Measurements from ENCODE around the gene KRT74. TPM values are rescaled to one million over a fixed set of nuclear protein-coding genes. Genes with fewer than 3 reads are reported as not detected.

KRT74 gene
- total and polyA plus RNA-seq, 9 donors, result 0.09 TPM; not detected in 8

DNA sequence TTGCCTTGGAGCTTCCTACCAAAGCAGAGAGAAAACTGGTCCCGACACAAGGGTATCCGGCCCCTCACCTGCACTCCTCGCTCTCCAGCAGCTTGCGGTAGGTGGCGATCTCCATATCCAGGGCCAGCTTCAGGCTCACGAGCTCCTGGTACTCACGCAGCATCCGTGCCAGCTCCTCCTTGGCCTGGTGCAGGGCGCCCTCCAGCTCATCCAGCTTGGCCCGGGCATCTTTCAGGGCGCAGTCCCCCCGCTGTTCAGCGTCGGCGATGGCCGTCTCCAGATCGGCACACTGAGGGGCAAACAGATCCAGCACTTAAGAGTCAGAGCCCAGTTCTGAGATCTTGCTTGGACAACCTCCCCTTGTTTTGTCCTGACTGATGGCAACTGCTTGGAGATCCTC lies 13.9 kb upstream of the KRT74 start:
- no peak for DNase-seq
- 75% methylated on average over 17 of the region's 17 CpGs for WGBS (ENCODE audit: insufficient coverage)
- Histone ChIP-seq H3K27me3 (ENCODE audit: control insufficient read depth, insufficient read depth, low read length) (peaks cover 10% of the 10 kb centered on the region), H3K27ac (ENCODE audit: low read length) (no peak overlapping the region), H3K9me3 (replicated peaks; ENCODE audit: control insufficient read depth, low read depth, low read length) (no peaks in the 10 kb centered on the region), H3K36me3 (ENCODE audit: control insufficient read depth, insufficient read depth, low read length) (no peaks in the 10 kb centered on the region), H3K4me3 (ENCODE audit: low read length) (no peak overlapping the region), H3K4me1 (ENCODE audit: control insufficient read depth, insufficient read depth, low read length) (peaks cover 10% of the 10 kb centered on the region)

DNA sequence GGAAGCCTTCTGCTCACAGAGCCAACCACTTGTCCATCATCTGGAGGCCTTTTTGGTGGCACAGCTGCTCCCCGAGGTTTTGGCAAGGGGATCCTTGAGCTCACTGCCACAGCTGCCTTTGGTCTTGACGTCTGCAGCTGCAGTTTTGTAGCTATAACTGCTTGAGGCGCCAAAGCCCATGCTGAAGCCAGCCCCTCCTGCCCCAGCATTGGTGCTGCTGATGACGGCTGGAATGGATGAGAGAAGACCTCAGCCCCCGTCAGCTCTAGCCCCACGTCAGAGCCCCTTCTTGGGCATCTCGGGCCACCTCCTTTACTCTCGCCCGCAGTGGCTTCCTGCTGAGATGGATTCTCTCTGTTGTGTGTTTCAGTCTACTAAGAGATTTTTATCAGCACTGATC lies 12.3 kb upstream of the KRT74 start:
- DNase-seq, result peak; percentile 72
- H3K4me3 ChIP-seq (ENCODE audit: low read length), result no peak overlapping the region
- peaks cover 10% of the 10 kb centered on the region for H3K4me1 ChIP-seq (ENCODE audit: control insufficient read depth, insufficient read depth, low read length)
- no peak overlapping the region for H3K27ac ChIP-seq (ENCODE audit: low read length)
- no peaks in the 10 kb centered on the region for H3K9me3 ChIP-seq (replicated peaks; ENCODE audit: control insufficient read depth, low read depth, low read length)
- no peaks in the 10 kb centered on the region for H3K36me3 ChIP-seq (ENCODE audit: control insufficient read depth, insufficient read depth, low read length)
- WGBS (ENCODE audit: insufficient coverage), result 23% methylated on average over 2 of the region's 9 CpGs
- H3K27me3 ChIP-seq (ENCODE audit: control insufficient read depth, insufficient read depth, low read length), result peaks cover 9% of the 10 kb centered on the region

DNA sequence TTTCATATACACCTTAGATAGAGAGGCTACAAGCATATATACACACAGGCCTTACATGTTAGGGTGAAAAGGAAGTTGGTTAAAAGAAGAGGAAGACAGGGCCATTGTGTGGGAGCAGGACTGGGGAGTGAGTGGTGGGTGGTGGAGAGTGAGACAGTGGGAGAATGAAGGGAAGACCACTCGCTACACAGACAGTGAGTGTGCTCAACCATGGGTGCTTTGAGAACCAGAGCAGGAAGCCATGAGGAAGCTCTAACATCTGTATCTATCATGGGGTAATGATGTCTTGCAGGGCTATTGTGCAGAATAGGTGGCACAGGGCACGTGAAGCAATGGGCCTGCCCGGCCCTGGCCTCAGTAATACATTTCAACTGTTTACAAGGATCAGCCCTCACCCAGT lies 11.4 kb upstream of the KRT74 start:
- no peak overlapping the region for H3K27ac ChIP-seq (ENCODE audit: low read length)
- H3K36me3 ChIP-seq (ENCODE audit: control insufficient read depth, insufficient read depth, low read length), result no peaks in the 10 kb centered on the region
- H3K9me3 ChIP-seq (replicated peaks; ENCODE audit: control insufficient read depth, low read depth, low read length), result no peaks in the 10 kb centered on the region
- peaks cover 10% of the 10 kb centered on the region for H3K4me1 ChIP-seq (ENCODE audit: control insufficient read depth, insufficient read depth, low read length)
- H3K4me3 ChIP-seq (ENCODE audit: low read length), result no peak overlapping the region
- peaks cover 9% of the 10 kb centered on the region for H3K27me3 ChIP-seq (ENCODE audit: control insufficient read depth, insufficient read depth, low read length)
- WGBS (ENCODE audit: insufficient coverage), result 67% methylated on average over 1 of the region's 3 CpGs
- DNase-seq, result no peak

DNA sequence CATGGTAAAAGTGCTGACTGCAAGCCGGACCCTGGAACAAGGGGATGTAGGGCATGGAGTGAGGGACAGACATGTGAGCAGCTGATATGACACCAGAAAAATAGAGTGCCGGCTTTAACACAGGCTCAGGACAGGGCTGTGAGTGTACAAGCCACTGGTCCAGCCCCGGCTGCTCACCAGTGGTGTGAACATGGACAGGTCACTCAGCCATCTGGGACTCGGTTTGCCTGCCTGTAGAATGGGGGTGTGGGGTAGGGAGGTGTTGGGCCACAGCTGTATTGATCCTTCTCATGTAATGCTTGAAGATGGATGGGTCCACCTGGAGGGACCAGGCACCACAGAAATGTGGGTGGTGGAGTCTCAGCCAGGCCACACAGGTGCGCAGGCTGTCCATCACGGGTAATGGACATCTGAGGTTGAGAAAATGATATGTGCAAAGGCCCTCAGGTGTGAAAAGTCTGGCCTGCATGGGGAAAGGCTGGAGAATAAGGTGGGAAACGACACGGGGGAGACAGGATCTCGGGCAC lies 10.6 kb upstream of the KRT74 start:
- no peak overlapping the region for H3K27ac ChIP-seq (ENCODE audit: low read length)
- WGBS (ENCODE audit: insufficient coverage), result 83% methylated on average over 9 of the region's 9 CpGs
- peaks cover 10% of the 10 kb centered on the region for H3K4me1 ChIP-seq (ENCODE audit: control insufficient read depth, insufficient read depth, low read length)
- H3K27me3 ChIP-seq (ENCODE audit: control insufficient read depth, insufficient read depth, low read length), result peaks cover 12% of the 10 kb centered on the region
- no peaks in the 10 kb centered on the region for H3K36me3 ChIP-seq (ENCODE audit: control insufficient read depth, insufficient read depth, low read length)
- no peaks in the 10 kb centered on the region for H3K9me3 ChIP-seq (replicated peaks; ENCODE audit: control insufficient read depth, low read depth, low read length)
- no peak overlapping the region for H3K4me3 ChIP-seq (ENCODE audit: low read length)
- DNase-seq, result no peak

DNA sequence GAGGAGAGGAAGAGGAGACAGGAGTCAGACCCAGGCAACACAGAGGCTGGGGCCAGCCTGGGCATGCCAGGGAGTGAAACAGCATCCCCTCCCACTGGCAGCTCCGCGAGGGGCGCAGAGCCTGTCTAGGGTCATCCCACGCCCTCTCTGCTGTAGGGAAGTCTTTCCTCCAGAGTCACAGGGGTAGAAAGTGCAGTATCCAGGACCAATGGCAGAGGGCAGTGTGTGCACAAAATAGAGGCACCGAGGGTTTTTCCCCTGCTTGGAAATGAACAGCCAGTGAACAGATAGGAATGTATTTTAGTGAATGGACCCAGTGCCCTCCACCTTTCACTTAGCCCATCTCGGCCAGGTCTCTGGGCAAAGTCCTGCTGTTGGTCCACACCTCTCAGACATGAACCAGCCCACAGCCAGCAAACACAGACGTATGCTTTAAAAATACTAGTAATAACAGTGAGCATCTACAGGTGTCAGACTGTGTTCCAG lies 9.4 kb upstream of the KRT74 start:
- H3K4me1 ChIP-seq (ENCODE audit: control insufficient read depth, insufficient read depth, low read length), result peaks cover 10% of the 10 kb centered on the region
- H3K27ac ChIP-seq (ENCODE audit: low read length), result no peak overlapping the region
- H3K4me3 ChIP-seq (ENCODE audit: low read length), result no peak overlapping the region
- no peaks in the 10 kb centered on the region for H3K36me3 ChIP-seq (ENCODE audit: control insufficient read depth, insufficient read depth, low read length)
- no peaks in the 10 kb centered on the region for H3K9me3 ChIP-seq (replicated peaks; ENCODE audit: control insufficient read depth, low read depth, low read length)
- peak; percentile 57 for DNase-seq
- 0% methylated on average over 4 of the region's 7 CpGs for WGBS (ENCODE audit: insufficient coverage)
- peaks cover 12% of the 10 kb centered on the region for H3K27me3 ChIP-seq (ENCODE audit: control insufficient read depth, insufficient read depth, low read length)

DNA sequence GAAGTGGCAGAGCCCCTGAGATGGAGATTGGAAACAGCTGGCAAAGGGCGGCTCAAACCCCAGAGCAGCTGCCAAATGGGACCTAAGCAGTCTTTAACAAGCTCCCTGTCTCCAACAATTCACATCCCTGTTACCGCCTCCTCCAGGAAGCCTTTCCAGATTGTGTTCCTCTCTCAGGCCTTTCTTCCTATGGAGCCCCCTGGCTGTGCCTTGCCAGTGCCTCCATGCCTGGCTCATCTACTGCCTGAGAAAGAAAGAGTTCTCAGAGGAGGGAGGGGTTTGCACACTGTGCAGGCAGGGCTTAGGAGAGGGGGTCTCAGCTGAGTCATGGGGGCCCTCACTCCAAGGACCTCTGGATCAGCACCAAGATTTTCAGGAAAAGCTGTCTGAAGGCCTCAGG lies 8.8 kb upstream of the KRT74 start:
- Histone ChIP-seq H3K27ac (ENCODE audit: low read length) (no peak overlapping the region), H3K4me1 (ENCODE audit: control insufficient read depth, insufficient read depth, low read length) (peaks cover 10% of the 10 kb centered on the region), H3K9me3 (replicated peaks; ENCODE audit: control insufficient read depth, low read depth, low read length) (no peaks in the 10 kb centered on the region), H3K4me3 (ENCODE audit: low read length) (no peak overlapping the region), H3K27me3 (ENCODE audit: control insufficient read depth, insufficient read depth, low read length) (peaks cover 8% of the 10 kb centered on the region), H3K36me3 (ENCODE audit: control insufficient read depth, insufficient read depth, low read length) (no peaks in the 10 kb centered on the region)
- 100% methylated on average over 1 of the region's 2 CpGs for WGBS (ENCODE audit: insufficient coverage)
- DNase-seq, result no peak

DNA sequence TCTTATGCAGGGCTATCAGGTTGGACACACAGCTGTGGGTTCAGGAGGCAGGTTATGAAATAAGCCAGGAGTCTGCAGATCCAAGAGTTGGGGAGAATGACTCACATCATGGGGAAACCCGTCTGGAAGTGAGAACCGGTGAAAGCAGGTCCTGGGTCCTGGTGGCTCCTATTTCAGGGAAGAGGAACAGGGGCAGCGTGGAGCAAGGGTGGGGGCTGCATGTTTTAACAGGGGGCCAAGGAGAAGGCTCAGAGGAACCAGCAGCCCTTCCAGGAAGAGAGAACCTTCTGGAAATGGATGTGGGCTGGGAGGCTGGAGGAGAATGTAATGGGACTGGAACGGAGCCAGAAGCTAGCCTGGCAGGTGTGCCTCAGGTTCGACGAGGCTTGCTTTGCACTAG lies 7.8 kb upstream of the KRT74 start:
- Histone ChIP-seq H3K36me3 (ENCODE audit: control insufficient read depth, insufficient read depth, low read length) (no peaks in the 10 kb centered on the region), H3K4me3 (ENCODE audit: low read length) (no peak overlapping the region), H3K4me1 (ENCODE audit: control insufficient read depth, insufficient read depth, low read length) (peaks cover 10% of the 10 kb centered on the region), H3K9me3 (replicated peaks; ENCODE audit: control insufficient read depth, low read depth, low read length) (no peaks in the 10 kb centered on the region), H3K27ac (ENCODE audit: low read length) (no peak overlapping the region), H3K27me3 (ENCODE audit: control insufficient read depth, insufficient read depth, low read length) (peaks cover 5% of the 10 kb centered on the region)
- WGBS (ENCODE audit: insufficient coverage), result 68% methylated on average over 3 of the region's 6 CpGs
- DNase-seq, result no peak

DNA sequence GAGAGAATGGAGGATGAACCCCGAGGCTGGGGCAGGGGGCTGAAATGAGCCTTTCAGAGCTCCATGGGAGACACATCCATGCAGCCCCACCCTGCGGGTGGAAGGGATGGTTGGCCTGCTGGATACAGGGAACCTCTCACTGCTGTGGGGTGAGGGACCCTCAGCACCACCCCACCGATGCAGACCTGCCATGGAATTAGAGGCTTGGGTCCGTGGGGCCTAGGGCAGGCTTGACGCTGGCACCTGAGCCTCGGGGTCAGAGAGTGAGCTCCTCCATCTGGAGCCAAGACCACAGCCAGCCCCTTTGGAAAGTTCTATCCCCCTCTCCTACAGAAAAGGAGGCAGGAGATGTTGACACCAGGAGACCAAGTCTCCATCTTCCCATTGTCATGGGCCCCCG lies 7.4 kb upstream of the KRT74 start:
- no peak overlapping the region for H3K4me3 ChIP-seq (ENCODE audit: low read length)
- peaks cover 5% of the 10 kb centered on the region for H3K27me3 ChIP-seq (ENCODE audit: control insufficient read depth, insufficient read depth, low read length)
- DNase-seq, result no peak
- H3K27ac ChIP-seq (ENCODE audit: low read length), result no peak overlapping the region
- H3K9me3 ChIP-seq (replicated peaks; ENCODE audit: control insufficient read depth, low read depth, low read length), result no peaks in the 10 kb centered on the region
- WGBS (ENCODE audit: insufficient coverage), result 91% methylated on average over 3 of the region's 7 CpGs
- H3K36me3 ChIP-seq (ENCODE audit: control insufficient read depth, insufficient read depth, low read length), result no peaks in the 10 kb centered on the region
- H3K4me1 ChIP-seq (ENCODE audit: control insufficient read depth, insufficient read depth, low read length), result peaks cover 6% of the 10 kb centered on the region

DNA sequence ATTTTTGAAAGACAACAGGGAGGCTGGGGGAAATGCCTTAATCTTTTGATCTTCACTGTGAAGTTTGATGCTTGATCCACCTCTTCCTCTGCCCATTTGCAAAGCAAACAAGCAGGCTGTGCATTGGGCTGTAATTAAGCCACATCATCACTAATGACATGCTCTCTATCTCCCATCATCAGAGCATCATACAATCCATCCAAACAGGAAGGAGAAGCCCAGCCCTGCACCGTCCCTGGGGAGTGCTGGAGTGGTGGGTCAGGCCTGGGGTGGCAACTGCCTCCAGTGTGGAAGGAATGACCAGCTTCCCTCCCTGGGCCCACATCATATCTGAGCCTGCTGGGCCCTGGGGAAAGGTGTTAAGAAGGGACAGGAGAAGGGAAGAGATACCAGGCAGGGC lies 6.9 kb upstream of the KRT74 start:
- DNase-seq, result no peak
- H3K9me3 ChIP-seq (replicated peaks; ENCODE audit: control insufficient read depth, low read depth, low read length), result no peaks in the 10 kb centered on the region
- no CpG with 5 or more reads among the region's 1 CpG for WGBS (ENCODE audit: insufficient coverage)
- H3K36me3 ChIP-seq (ENCODE audit: control insufficient read depth, insufficient read depth, low read length), result no peaks in the 10 kb centered on the region
- peaks cover 5% of the 10 kb centered on the region for H3K27me3 ChIP-seq (ENCODE audit: control insufficient read depth, insufficient read depth, low read length)
- no peak overlapping the region for H3K4me3 ChIP-seq (ENCODE audit: low read length)
- H3K4me1 ChIP-seq (ENCODE audit: control insufficient read depth, insufficient read depth, low read length), result peaks cover 2% of the 10 kb centered on the region
- H3K27ac ChIP-seq (ENCODE audit: low read length), result no peak overlapping the region

DNA sequence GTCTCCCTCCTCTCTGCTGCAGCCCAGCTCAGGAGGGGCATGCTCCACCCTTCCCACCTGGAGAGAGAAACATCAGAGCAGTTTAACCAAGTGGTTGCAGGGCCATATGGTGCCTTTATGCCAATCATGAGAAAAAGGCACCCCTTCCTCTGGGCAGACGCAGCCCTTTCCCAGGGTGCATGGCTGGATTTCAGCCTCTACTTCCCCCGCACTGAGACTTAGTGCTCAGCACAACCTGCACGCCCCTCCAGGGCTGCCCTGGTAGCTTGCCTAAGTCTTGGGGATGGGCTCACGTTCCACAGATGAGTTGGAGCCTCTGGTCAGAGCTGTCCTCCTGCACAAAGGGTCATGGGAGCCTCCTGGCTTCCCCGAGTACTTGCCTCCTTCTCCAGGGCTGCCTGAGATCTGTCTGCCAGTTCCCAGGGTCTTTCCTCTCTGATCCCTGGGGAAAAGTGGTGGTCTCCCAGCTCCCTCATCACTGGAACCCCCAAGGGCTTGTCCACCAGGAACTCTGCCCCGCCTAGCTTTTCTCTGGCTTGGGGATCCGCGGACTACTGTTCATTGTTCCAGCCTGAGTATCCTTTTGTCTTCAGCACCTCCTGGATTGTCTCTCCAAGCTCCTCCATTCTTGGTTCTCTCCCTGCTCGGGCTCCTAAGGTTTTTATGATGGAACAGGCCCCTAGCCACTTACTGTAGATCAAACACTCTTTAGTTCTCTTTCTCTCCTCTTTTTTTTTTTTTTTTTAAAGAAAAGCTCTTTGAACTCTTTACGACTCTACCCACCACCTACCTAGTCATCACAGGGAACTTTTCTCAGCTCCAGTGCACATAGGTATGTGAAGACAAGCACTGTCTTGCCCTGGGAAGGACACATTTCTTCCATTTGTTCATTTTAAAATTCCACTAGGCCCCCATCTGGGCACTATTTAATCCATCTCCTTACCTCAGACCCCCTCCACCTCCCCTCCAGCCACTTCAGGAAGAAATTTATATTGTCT lies 6.1 kb upstream of the KRT74 start:
- 52% methylated on average over 10 of the region's 10 CpGs for WGBS (ENCODE audit: insufficient coverage)
- peaks cover 5% of the 10 kb centered on the region for H3K27me3 ChIP-seq (ENCODE audit: control insufficient read depth, insufficient read depth, low read length)

More for the DNA sequence above, 6.1 kb upstream of the KRT74 start:
- no peaks in the 10 kb centered on the region for H3K4me1 ChIP-seq (ENCODE audit: control insufficient read depth, insufficient read depth, low read length)
- no peak overlapping the region for H3K4me3 ChIP-seq (ENCODE audit: low read length)
- no peaks in the 10 kb centered on the region for H3K36me3 ChIP-seq (ENCODE audit: control insufficient read depth, insufficient read depth, low read length)
- DNase-seq, result no peak
- no peak overlapping the region for H3K27ac ChIP-seq (ENCODE audit: low read length)
- H3K9me3 ChIP-seq (replicated peaks; ENCODE audit: control insufficient read depth, low read depth, low read length), result no peaks in the 10 kb centered on the region
